T-helper 2 cell treated with Interferon-gamma antibody and Interleukin-4, amounts not matched to agents 5 μg/mL and 100 μg/mL, for 36 hours (primary cell): ENCODE measurements around the gene PDE4D.

Experiments used
- DNase-seq: peaks from one replicate; pipeline ENCODE4 v3.0.0; 2021; ENCODE audit warnings: low spot score
- H3K27ac Mint-ChIP-seq: one replicate; pipeline ENCODE4 v1.8.0; 2021; ENCODE audit warnings: mild to moderate bottlenecking, mixed read lengths
- H3K27me3 Mint-ChIP-seq: one replicate; pipeline ENCODE4 v1.8.0; 2021; ENCODE audit warnings: low read depth, mixed read lengths
- H3K36me3 Mint-ChIP-seq: one replicate; pipeline ENCODE4 v1.8.0; 2021; ENCODE audit warnings: low read depth, mixed read lengths
- H3K4me1 Mint-ChIP-seq: one replicate; pipeline ENCODE4 v1.8.0; 2021; ENCODE audit warnings: low read depth, mixed read lengths
- H3K4me3 Mint-ChIP-seq: one replicate; pipeline ENCODE4 v1.8.0; 2022; ENCODE audit warnings: mild to moderate bottlenecking, moderate library complexity, mixed read lengths
- H3K9me3 Mint-ChIP-seq: one replicate; pipeline ENCODE4 v1.8.0; 2021; ENCODE audit warnings: mixed read lengths

PDE4D gene

GRCh38 chr5:59360130-59360555, 533.4 kb downstream of the PDE4D start:
- peaks cover 12% of the 10 kb centered on the region for H3K27me3 Mint-ChIP-seq

GRCh38 chr5:59358005-59358861, 535.3 kb downstream of the PDE4D start:
- Mint-ChIP-seq H3K36me3 (no peaks in the 10 kb centered on the region), H3K27ac (no peak overlapping the region), H3K9me3 (no peaks in the 10 kb centered on the region), H3K27me3 (peaks cover 12% of the 10 kb centered on the region), H3K4me1 (peaks cover 5% of the 10 kb centered on the region), H3K4me3 (no peak overlapping the region)
- no peak for DNase-seq

More at GRCh38 chr5:59360130-59360555, 533.4 kb downstream of the PDE4D start:
- DNase-seq: no peak
- H3K4me1 Mint-ChIP-seq: peaks cover 5% of the 10 kb centered on the region
- H3K27ac Mint-ChIP-seq: no peak overlapping the region
- no peak overlapping the region for H3K4me3 Mint-ChIP-seq
- H3K9me3 Mint-ChIP-seq: no peaks in the 10 kb centered on the region
- no peaks in the 10 kb centered on the region for H3K36me3 Mint-ChIP-seq

GRCh38 chr5:59357381-59357977, 536.0 kb downstream of the PDE4D start:
- H3K4me1 Mint-ChIP-seq: peaks cover 5% of the 10 kb centered on the region
- no peak overlapping the region for H3K27ac Mint-ChIP-seq
- H3K27me3 Mint-ChIP-seq: peaks cover 11% of the 10 kb centered on the region
- DNase-seq: no peak
- H3K36me3 Mint-ChIP-seq: no peaks in the 10 kb centered on the region
- no peak overlapping the region for H3K4me3 Mint-ChIP-seq
- H3K9me3 Mint-ChIP-seq: no peaks in the 10 kb centered on the region

- no peaks in the 10 kb centered on the region for H3K36me3 Mint-ChIP-seq
- H3K9me3 Mint-ChIP-seq: no peaks in the 10 kb centered on the region
- H3K27me3 Mint-ChIP-seq: peaks cover 11% of the 10 kb centered on the region
- no peak for DNase-seq
- H3K4me1 Mint-ChIP-seq: peaks cover 5% of the 10 kb centered on the region
- H3K27ac Mint-ChIP-seq: no peak overlapping the region
- no peak overlapping the region for H3K4me3 Mint-ChIP-seq
These were observed 536.6 kb downstream of the PDE4D start for GRCh38 chr5:59356813-59357380.

GRCh38 chr5:59354811-59355210, 538.7 kb downstream of the PDE4D start:
- Mint-ChIP-seq H3K27ac (no peak overlapping the region), H3K4me3 (no peak overlapping the region), H3K9me3 (no peaks in the 10 kb centered on the region), H3K4me1 (peaks cover 5% of the 10 kb centered on the region), H3K36me3 (no peaks in the 10 kb centered on the region), H3K27me3 (peaks cover 9% of the 10 kb centered on the region)
- DNase-seq: no peak

- H3K36me3 Mint-ChIP-seq: no peaks in the 10 kb centered on the region
- no peak for DNase-seq
- no peak overlapping the region for H3K27ac Mint-ChIP-seq
- H3K27me3 Mint-ChIP-seq: peaks cover 9% of the 10 kb centered on the region
- no peaks in the 10 kb centered on the region for H3K9me3 Mint-ChIP-seq
- no peak overlapping the region for H3K4me3 Mint-ChIP-seq
- H3K4me1 Mint-ChIP-seq: peaks cover 5% of the 10 kb centered on the region
These were observed 539.3 kb downstream of the PDE4D start for GRCh38 chr5:59354274-59354673.

GRCh38 chr5:59351076-59351794, 542.3 kb downstream of the PDE4D start:
- Mint-ChIP-seq H3K4me3 (no peak overlapping the region), H3K36me3 (no peaks in the 10 kb centered on the region), H3K4me1 (no peaks in the 10 kb centered on the region), H3K27me3 (peaks cover 14% of the 10 kb centered on the region), H3K27ac (no peak overlapping the region), H3K9me3 (no peaks in the 10 kb centered on the region)
- DNase-seq: no peak

- no peak overlapping the region for H3K4me3 Mint-ChIP-seq
- no peaks in the 10 kb centered on the region for H3K36me3 Mint-ChIP-seq
- DNase-seq: no peak
- peaks cover 16% of the 10 kb centered on the region for H3K27me3 Mint-ChIP-seq
- no peaks in the 10 kb centered on the region for H3K4me1 Mint-ChIP-seq
- H3K27ac Mint-ChIP-seq: no peak overlapping the region
- no peaks in the 10 kb centered on the region for H3K9me3 Mint-ChIP-seq
These were observed 545.3 kb downstream of the PDE4D start for GRCh38 chr5:59348189-59348588.

GRCh38 chr5:59346982-59347381, 546.5 kb downstream of the PDE4D start:
- peaks cover 3% of the 10 kb centered on the region for H3K4me1 Mint-ChIP-seq

GRCh38 chr5:59346514-59346913, 547.0 kb downstream of the PDE4D start:
- Mint-ChIP-seq H3K27ac (no peak overlapping the region), H3K36me3 (no peaks in the 10 kb centered on the region), H3K4me3 (no peak overlapping the region), H3K4me1 (peaks cover 3% of the 10 kb centered on the region), H3K9me3 (no peaks in the 10 kb centered on the region), H3K27me3 (peaks cover 18% of the 10 kb centered on the region)
- DNase-seq: no peak

More at GRCh38 chr5:59346982-59347381, 546.5 kb downstream of the PDE4D start:
- no peak for DNase-seq
- Mint-ChIP-seq H3K27me3 (peaks cover 18% of the 10 kb centered on the region), H3K9me3 (no peaks in the 10 kb centered on the region), H3K4me3 (no peak overlapping the region), H3K27ac (no peak overlapping the region), H3K36me3 (no peaks in the 10 kb centered on the region)

GRCh38 chr5:59342181-59342580, 551.3 kb downstream of the PDE4D start:
- peaks cover 3% of the 10 kb centered on the region for H3K4me1 Mint-ChIP-seq
- no peak for DNase-seq
- H3K4me3 Mint-ChIP-seq: no peak overlapping the region
- no peak overlapping the region for H3K27ac Mint-ChIP-seq
- no peaks in the 10 kb centered on the region for H3K9me3 Mint-ChIP-seq
- peaks cover 33% of the 10 kb centered on the region for H3K27me3 Mint-ChIP-seq
- no peaks in the 10 kb centered on the region for H3K36me3 Mint-ChIP-seq

- H3K36me3 Mint-ChIP-seq: no peaks in the 10 kb centered on the region
- H3K9me3 Mint-ChIP-seq: no peaks in the 10 kb centered on the region
- H3K27me3 Mint-ChIP-seq: peaks cover 31% of the 10 kb centered on the region
- DNase-seq: no peak
- no peak overlapping the region for H3K4me3 Mint-ChIP-seq
- H3K4me1 Mint-ChIP-seq: peaks cover 3% of the 10 kb centered on the region
- H3K27ac Mint-ChIP-seq: no peak overlapping the region
These were observed 551.8 kb downstream of the PDE4D start for GRCh38 chr5:59341760-59342159.

- Mint-ChIP-seq H3K36me3 (no peaks in the 10 kb centered on the region), H3K4me3 (no peak overlapping the region), H3K27ac (no peak overlapping the region), H3K9me3 (no peaks in the 10 kb centered on the region), H3K27me3 (peaks cover 29% of the 10 kb centered on the region), H3K4me1 (peaks cover 3% of the 10 kb centered on the region)
- no peak for DNase-seq
These were observed 552.4 kb downstream of the PDE4D start for GRCh38 chr5:59341155-59341554.

GRCh38 chr5:59340637-59341036, 552.9 kb downstream of the PDE4D start:
- no peak overlapping the region for H3K27ac Mint-ChIP-seq
- H3K4me1 Mint-ChIP-seq: peaks cover 3% of the 10 kb centered on the region
- no peak overlapping the region for H3K4me3 Mint-ChIP-seq
- H3K9me3 Mint-ChIP-seq: no peaks in the 10 kb centered on the region
- peaks cover 32% of the 10 kb centered on the region for H3K27me3 Mint-ChIP-seq
- DNase-seq: no peak
- H3K36me3 Mint-ChIP-seq: no peaks in the 10 kb centered on the region
